Tibial artery (tissue), 4 donors: ENCODE measurements around the gene APOLD1.
"Not testable (repeated sequence)": the region's sequence is repeated elsewhere in the genome, so short reads cannot be mapped to it uniquely, and the experiment has no call there.

Source experiments
- DNase-seq, 2 donors: peaks; one replicate each; pipeline ENCODE4 v3.0.0-alpha.2; 2019
- H3K27ac ChIP-seq, 2 donors: fragments of 200-600 bp; sonication (generic) in 1 of 2; 1 replicate in 1 of 2; 2 replicates in 1 of 2; pipeline ENCODE4 v1.5.1; 2018 to 2019; ENCODE audit warnings: mild to moderate bottlenecking in 1 of 2
- H3K27me3 ChIP-seq, 2 donors: fragments of 200-600 bp; sonication (generic) in 1 of 2; one replicate each; pipeline versions ENCODE4 v1.5.1 to v1.6.0; 2016 to 2019
- H3K36me3 ChIP-seq, 3 donors: fragments of 200-600 bp; sonication (generic) in 2 of 3; one replicate each; pipeline ENCODE4 v1.5.1; 2016 to 2019; ENCODE audit warnings: mild to moderate bottlenecking in 2 of 3
- H3K4me1 ChIP-seq, 4 donors: fragments of 200-600 bp; sonication (generic) in 2 of 4; 1 replicate in 3 of 4; 2 replicates in 1 of 4; pipeline ENCODE4 v1.5.1; 2016 to 2019
- H3K4me3 ChIP-seq, 2 donors: fragments of 200-600 bp; sonication (generic) in 1 of 2; 1 replicate in 1 of 2; 2 replicates in 1 of 2; pipeline ENCODE4 v1.5.1; 2018 to 2019; ENCODE audit warnings: mild to moderate bottlenecking in 2 of 2
- H3K9me3 ChIP-seq, 3 donors: fragments of 200-600 bp; sonication (generic) in 1 of 3; one replicate each; pipeline ENCODE4 v1.5.1; 2016 to 2019
- intact Hi-C: fragments of 100-400 bp; cut with DNase I; formaldehyde crosslinking; loops from one replicate; pipeline ENCODE4 v1.15.0; 2023; ENCODE audit warnings: low total_unique reads
- TF ChIP-seq, protein P1 (sequence below), 2 experiments: fragments of 200-600 bp in 1 of 2; fragments of 450-650 bp in 1 of 2; IDR thresholded peaks; one replicate each; pipeline ENCODE4 v1.5.1; 2017 to 2019; ENCODE audit warnings: antibody characterized with exemption in 2 of 2, mild to moderate bottlenecking in 1 of 2, moderate library complexity in 1 of 2

APOLD1 gene

DNA sequence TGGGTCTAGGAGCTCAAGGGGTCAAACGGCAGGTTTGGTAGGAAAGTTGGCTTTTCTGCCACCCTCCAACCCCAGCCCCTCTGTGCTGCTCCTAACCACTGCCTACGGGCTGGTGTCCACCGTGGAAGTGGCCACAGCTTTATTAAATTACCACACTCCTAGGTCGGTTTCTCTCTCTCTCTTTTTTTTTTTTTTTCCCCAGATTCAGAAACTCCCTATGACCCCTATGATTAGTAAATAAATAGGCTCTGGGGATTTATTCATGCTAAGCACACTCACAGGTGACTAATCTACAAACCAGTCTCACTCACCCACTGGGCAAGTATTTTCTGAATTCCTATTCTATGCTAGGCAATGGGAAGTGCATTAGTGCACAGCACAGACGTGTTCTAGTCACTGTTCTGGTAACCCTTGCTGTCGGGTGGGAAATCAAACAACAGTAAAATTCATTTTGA lies 19.0 kb downstream of the APOLD1 start:
- H3K4me1 ChIP-seq: peaks cover 0 to 5% (median 2%) of the 10 kb centered on the region in 4 donors

DNA sequence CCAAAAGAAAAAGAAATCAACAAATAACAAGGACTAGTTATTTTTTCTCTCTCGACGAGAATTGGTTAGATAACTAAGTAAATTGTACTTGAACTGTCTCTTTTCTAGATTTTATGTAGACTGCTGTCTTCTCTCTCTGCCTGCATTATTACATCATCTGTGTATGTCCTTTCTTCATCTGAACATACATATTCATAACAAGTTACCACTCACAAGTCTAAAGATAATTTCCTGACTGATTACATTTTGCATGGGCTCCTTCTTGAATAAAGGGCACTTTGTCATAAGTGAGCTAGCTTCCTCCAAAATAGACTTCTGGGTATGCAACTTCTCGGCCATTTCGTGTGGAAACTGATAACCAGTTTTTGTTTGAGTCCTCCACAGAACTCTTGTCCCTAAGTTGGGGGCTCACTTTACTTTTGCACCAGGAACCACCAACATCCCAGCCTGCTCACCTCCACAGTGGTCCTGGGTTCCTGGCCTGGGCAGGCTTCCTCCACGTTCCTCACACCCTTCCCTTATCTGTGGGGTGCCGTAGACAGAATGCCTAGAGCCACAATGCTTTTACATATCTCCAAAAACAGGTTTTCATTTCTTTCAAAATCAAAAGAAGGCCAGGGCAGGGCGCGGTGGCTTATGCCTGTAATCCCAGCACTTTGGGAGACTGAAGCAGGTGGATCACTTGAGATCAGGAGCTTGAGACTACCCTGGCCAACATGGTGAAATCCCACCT lies 21.5 kb downstream of the APOLD1 start:
- intact Hi-C loops: no loop called here
- H3K4me3 ChIP-seq: no peak overlapping the region
- H3K27me3 ChIP-seq: no peaks in the 10 kb centered on the region
- no peaks in the 10 kb centered on the region for H3K9me3 ChIP-seq
- H3K4me1 ChIP-seq: peaks cover 0 to 5% (median 2%) of the 10 kb centered on the region in 4 donors
- no peaks in the 10 kb centered on the region for H3K36me3 ChIP-seq
- no peak overlapping the region for H3K27ac ChIP-seq
- DNase-seq: no peak
- TF ChIP-seq, protein P1, sequence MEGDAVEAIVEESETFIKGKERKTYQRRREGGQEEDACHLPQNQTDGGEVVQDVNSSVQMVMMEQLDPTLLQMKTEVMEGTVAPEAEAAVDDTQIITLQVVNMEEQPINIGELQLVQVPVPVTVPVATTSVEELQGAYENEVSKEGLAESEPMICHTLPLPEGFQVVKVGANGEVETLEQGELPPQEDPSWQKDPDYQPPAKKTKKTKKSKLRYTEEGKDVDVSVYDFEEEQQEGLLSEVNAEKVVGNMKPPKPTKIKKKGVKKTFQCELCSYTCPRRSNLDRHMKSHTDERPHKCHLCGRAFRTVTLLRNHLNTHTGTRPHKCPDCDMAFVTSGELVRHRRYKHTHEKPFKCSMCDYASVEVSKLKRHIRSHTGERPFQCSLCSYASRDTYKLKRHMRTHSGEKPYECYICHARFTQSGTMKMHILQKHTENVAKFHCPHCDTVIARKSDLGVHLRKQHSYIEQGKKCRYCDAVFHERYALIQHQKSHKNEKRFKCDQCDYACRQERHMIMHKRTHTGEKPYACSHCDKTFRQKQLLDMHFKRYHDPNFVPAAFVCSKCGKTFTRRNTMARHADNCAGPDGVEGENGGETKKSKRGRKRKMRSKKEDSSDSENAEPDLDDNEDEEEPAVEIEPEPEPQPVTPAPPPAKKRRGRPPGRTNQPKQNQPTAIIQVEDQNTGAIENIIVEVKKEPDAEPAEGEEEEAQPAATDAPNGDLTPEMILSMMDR (IDR thresholded peaks at IDR 0.05): no peak

More for the DNA sequence above, 19.0 kb downstream of the APOLD1 start:
- no peak overlapping the region for H3K4me3 ChIP-seq
- no peak overlapping the region for H3K27ac ChIP-seq
- H3K36me3 ChIP-seq: no peaks in the 10 kb centered on the region
- intact Hi-C loops: no loop called here
- DNase-seq: no peak
- no peaks in the 10 kb centered on the region for H3K9me3 ChIP-seq
- no peaks in the 10 kb centered on the region for H3K27me3 ChIP-seq
- TF ChIP-seq, protein P1 (IDR thresholded peaks at IDR 0.05): no peak

DNA sequence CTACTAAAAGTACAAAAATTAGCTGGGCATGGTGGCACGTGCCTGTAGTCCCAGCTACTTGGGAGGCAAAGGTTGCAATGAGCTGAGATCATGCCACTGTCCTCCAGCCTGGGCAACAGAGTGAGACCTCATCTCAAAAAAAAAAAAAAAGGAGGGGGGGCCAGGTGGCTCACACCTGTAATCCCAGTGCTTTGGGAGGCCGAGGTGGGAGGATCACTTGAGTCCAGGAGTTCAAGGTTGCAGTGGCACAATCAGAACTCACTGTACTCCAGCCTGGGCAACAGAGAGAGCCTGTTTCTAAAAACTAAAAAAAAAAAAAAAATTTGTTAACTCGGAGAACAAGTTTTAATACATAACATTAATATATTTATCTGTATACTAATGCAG lies 22.1 kb downstream of the APOLD1 start:
- H3K27ac ChIP-seq, intact Hi-C loops, H3K4me3 ChIP-seq, H3K36me3 ChIP-seq, H3K9me3 ChIP-seq, H3K4me1 ChIP-seq, H3K27me3 ChIP-seq, DNase-seq: not testable (repeated sequence)

DNA sequence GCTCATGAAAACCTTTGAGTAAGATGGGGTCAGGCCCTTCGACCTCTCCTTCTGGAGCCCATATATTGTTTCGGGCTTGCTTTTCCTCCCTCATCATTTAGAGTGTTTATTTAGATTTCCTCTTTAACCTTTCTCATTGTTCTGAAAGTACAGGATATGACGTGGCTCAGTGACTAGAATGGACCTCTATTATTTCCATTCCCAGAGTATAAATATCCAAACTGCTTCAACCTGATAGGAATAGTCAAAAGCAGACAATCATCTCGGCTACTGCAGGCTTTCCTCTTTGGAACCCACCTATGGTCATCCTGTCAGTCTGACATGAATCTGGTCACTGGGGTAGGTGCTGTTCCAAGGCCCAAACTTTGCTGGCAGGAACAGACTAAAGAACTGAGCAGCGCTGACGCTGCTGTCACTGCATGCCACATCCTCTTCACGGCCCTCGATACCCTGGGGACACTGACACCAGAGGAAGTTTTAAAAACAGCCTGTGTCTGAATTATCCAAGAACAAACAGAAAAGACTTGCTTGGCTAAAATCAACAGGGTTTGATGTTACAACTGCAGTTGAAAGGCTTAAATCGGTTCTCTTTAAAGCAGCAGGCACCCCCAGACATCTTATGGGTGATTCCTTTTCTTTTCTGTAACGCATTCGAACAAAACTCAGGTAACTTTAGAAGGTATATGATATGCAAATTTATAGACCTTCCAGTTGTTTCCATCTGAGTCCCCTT lies 22.7 kb downstream of the APOLD1 start:
- no peak for DNase-seq
- peaks cover 0 to 2% (median under 1%) of the 10 kb centered on the region in 4 donors for H3K4me1 ChIP-seq
- H3K27ac ChIP-seq: peak overlapping the region in 1 of 2 donors; percentile 2

DNA sequence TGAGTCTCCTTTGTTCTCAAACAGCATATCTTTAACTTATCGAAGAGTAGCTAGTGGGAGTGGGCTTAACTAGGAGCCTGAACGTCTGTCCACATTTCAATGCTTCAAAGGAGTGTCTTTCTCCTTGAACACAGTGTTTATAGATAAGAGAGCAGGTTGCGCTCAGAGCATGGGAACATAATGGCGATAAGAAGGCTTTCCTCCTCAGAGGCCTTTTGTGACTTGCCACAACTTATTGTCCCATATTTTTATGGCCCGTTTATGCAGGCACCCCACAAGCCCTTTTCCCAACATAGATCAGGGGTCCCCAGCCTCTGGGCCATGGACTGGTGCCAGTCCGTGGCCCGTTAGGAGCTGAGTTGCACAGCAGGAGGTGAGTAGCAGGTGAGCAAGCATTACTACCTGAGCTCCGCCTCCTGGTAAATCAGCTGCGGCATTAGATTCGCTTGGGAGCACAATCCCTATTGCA lies 25.1 kb downstream of the APOLD1 start:
- Histone ChIP-seq H3K27me3 (no peaks in the 10 kb centered on the region), H3K4me1 (peaks cover 0 to 19% (median 17%) of the 10 kb centered on the region in 4 donors), H3K4me3 (no peak overlapping the region), H3K36me3 (no peaks in the 10 kb centered on the region), H3K27ac (no peak overlapping the region), H3K9me3 (no peaks in the 10 kb centered on the region)
- TF ChIP-seq, protein P1 (IDR thresholded peaks at IDR 0.05): no peak
- no peak for DNase-seq
- intact Hi-C loops: no loop called here

More for the DNA sequence above, 22.7 kb downstream of the APOLD1 start:
- no peaks in the 10 kb centered on the region for H3K27me3 ChIP-seq
- TF ChIP-seq, protein P1 (IDR thresholded peaks at IDR 0.05): no peak
- intact Hi-C loops: no loop called here
- no peaks in the 10 kb centered on the region for H3K36me3 ChIP-seq
- H3K4me3 ChIP-seq: no peak overlapping the region
- no peaks in the 10 kb centered on the region for H3K9me3 ChIP-seq

DNA sequence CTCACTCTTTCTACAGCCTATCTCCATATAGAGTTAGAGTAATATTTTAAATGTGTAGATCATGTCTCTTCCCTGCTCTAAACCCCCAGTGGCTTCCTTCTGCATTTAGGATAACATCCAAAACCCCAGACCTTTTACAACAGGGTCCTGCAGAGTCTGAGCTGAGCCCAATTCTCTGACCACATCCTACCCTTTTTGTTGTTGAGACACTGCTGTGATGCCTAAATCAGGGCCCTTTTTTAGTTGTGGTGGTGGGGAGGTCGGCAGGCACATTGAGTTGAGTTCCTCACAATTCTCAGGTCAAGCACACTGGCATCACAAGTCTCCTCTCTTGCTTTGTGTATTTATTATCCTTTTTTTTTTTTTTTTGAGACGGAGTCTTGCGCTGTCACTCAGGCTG lies 25.9 kb downstream of the APOLD1 start:
- TF ChIP-seq, protein P1 (IDR thresholded peaks at IDR 0.05): no peak
- no peaks in the 10 kb centered on the region for H3K36me3 ChIP-seq
- H3K27ac ChIP-seq: no peak overlapping the region
- intact Hi-C loops: no loop called here
- H3K4me1 ChIP-seq: peaks cover 0 to 27% (median 23%) of the 10 kb centered on the region in 4 donors
- no peak overlapping the region for H3K4me3 ChIP-seq
- no peaks in the 10 kb centered on the region for H3K9me3 ChIP-seq
- no peaks in the 10 kb centered on the region for H3K27me3 ChIP-seq
- DNase-seq: no peak
